GM12891 (cell line): ENCODE measurements around the gene ZBTB4.

Experiments
- POLR2A ChIP-seq: IDR thresholded peaks from 2 replicates; pipeline ENCODE4 v1.6.1; 2011; ENCODE audit warnings: low read depth, low read length, control low read depth
- POLR2AphosphoS5 ChIP-seq: IDR thresholded peaks from 2 replicates; pipeline ENCODE4 v1.6.1; 2011; ENCODE audit warnings: low read depth, low read length, control low read depth

- TF ChIP-seq POLR2A (no peak), POLR2AphosphoS5 (no peak)
Measured at GRCh38 chr17:7512105-7512504, 32.7 kb upstream of the ZBTB4 start.
